GM18870 (cell line): ENCODE data around the gene POU2AF1.

Experiments used
- ATAC-seq: cut with Tn5 transposase; IDR thresholded peaks from one replicate; pipeline ENCODE4 v1.9.1; 2021; ENCODE audit warnings: moderate library complexity; ENCODE audit not compliant: unreplicated experiment

Gene POU2AF1

DNA sequence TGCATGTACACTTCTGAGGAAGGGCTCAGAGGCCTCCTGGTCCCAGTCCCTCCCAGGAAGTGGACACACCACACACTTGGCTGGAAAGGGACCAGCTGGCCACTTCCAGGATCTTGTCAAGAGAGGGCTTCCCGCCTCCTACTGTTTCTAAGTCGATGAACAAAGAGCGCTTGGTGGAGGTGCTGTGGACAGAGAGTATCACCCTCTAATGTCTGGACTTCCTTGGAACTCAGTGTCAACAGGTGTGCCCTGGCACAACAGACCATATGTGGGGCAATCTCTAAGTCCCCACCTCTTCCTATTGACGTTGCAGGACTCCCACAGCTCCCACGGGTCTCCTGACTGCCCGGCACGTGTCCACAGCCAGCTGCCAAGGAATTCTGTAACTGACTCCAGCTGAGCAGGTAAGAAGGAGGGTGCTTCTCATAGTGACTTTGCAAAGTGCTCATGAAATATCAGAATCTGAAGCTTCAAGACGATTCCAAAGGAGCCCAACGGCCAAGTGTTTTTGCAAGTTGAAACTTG is 16.1 kb downstream of the POU2AF1 start:
- no peak for ATAC-seq

DNA sequence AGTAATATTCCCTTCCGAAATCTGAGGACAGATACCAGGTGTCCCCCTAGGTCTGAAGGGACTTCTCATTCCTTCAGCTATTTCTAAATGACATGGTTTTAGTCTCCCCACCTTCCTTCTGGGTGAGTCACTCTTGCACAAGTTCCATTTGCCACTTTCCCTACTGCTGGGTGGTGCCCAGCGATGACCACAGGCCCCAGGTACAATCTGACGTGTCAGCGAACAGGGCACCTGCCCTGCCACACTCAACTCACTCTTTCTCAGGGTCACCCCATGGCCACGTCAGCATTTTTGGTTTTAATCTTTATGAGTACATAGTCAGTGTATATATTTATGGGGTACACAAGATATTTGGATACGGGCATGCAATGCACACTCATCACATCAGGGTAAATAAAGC is 17.2 kb downstream of the POU2AF1 start:
- ATAC-seq = no peak

DNA sequence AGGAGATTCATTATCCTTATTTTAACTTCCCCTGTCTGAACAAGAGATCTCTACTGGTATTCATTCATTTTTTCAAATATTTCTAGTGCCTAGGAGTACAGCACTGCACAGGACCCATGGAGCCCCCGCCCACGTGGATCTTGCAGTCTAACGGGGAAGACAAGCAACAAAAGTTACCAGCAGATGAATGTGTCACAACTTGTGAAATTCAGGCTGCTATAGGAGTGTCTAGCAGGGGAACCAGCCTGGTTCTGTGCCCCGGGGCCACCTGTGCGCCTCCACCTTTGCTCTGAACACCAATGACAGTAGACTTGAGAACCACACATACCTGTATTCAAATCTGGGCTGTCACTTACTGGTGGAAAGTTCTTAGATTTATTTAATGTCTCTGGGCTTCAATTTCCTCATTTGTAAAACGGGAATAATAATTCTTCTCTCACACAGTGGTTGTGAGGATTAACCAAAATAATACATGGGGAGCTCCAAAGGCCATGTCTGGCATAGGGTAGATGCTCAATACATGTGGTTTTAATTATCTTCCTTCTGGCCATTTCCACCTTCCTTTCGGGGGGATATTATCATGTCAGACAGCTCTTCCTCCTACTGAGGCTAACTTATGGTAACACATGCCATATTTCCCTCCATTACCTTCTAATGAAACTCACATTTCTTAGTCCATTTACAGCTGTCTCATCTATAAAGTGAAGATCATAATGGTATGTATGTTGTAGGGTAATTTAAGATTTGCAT is 17.8 kb downstream of the POU2AF1 start:
- ATAC-seq = no peak

DNA sequence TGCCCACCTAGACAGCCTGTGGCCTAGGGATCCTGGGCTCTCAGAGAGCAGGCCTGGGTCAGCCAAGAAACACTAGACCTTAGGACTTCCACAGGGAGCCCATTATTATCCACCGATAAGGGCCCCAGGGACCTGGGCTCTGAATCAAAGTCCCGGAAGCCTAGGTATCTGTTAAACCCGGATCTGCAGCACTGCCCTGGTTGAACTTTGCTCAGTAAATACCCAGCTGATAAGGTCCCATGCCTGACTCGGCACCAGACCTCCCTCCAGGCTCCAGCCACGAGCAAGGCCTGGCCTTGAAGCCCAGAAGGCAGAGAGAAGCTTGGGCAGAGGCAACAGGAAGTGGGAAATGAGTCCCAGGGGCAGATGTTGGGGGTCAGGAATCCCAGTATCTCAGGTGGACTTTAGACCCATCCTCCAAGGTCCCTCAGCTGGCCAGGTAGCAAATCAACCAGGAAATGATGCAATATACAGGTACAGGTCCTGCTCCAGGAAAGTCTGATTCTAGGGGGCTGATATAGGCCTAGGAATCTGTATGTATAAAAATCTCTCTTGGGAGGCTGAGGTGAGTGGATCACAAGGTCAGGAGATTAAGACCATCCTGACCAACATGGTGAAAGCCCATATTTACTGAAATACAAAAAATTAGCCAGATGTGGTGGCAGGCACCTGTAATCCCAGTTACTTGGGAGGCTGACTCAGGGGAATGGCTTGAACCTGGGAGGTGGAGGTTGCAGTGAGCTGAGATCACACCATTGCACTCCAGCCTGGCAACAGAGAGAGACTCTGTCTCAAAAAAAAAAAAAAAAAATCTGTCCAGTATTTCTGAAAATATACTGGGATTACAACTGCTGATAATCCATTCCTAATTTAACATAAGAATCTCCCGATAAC is 18.7 kb downstream of the POU2AF1 start:
- no peak for ATAC-seq

DNA sequence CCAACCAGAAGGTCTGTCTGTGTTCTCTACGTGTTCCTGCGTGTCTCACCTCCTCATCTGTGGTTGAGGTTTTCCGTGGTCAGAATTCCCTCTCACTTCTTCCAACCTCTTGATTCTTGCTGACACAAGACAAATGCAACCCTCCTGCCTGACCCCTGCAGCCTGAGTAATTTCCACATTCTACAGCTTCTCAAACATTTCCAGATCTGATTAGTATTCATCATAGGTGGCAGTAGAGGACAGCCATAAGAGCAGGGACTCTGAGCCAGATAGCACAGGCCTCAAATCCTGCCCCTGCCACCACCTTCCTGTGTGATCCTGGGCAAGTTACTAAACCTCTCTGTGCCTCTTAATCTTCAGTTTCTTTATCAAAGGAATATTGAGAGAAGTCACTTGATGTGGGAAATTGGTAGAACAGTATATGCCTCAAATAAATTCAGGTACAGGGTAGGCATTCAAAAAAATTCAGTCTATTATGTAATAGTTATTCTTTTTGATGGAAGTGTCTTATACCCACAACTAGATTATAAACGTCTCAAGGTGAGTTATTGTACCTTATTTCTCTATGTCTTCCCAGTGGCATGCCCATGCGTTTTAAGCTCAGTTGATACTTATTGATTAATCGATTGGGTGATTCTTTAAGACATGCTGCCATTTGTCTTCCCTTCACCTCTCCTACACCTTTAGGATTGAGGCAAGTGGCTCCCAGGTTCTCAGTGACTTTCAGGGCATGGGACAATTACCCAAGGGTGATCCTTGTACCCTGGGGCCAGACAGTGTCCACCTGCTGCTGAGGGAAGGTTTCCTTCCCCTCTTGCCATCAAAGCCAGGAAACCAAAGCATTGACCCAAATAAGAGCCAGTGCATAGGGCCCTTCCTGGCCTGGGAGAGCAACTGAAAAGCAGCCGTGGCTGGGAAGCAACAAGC is 19.6 kb downstream of the POU2AF1 start:
- no peak for ATAC-seq

DNA sequence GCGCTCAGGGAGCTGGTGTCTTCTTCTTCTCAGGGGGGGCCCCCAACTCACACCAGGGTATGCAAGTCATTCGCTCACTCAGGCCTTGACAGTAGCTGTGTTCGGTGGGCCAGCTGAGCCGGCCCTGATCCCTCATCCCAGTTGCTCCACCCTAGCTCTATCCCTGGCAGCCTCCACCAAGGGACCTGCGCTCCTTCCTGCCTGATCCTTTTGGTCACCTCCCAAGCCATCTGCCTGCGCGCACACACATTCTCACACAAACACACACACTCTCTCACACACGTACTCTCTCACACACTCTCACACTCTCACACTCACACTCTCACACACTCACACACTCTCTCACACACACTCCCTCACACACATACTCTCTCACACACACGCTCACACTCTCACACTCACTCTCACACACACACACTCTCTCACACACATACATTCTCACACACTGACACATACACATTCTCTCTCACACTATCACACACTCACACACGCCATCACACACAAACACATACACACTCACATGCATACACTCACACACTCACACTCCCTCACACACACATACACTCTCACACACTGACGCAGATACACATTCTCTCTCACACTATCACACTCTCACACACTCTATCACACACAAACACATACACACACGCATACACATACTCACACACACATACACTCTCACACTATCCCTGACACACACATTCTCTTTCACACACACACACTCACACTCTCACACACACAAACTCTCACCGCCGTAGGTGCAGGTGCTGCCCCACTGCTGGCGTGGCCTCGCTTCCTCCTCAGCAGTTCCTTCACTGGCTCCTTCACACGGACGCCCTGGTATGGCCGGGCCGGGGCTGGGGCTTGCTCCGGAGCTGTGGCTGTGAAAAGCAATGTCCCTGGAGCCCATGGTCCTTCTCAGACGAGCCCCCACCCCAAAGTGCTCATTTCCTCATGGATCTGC is 20.8 kb downstream of the POU2AF1 start:
- ATAC-seq = no peak

DNA sequence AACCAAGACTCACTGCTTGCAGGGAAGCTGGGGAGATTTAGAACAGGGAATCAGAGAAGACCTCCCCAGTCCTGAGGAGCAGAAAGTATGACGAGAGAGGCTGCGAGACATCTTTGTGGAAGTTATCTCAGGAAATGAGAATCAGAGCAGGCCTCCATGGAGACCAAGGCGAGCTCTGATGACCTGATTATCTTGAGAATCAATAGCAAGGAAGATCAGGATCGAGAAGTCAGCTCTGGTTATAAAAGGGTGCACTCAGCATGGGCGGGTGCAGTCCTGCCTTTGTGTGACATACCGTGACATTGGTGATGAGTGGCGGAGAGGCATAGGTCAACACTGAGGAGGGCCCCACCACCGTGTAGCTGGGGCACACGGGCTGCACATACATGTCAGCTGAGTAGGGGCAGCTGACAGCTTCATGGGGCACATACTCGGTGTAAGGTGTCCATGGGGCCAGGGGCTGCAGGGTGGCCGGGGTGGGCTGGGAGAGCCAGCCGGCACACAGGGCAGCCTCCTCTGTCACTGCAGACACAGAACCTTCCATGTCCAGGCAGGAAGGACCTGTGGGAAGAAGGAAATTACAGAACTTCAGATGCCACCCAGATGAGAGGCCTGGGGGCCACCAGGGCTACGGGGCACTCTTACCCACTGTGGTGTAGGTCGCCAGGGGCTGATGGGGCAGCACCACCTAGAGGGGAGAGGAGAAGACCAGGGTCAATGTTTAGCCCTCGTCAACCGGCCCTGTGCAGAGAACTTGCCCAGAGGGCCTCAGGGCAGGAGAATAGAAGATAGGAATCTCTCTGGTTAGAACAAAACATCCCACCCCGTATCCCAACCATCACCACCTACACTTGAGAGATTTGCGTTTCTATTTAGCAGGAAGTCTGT is 21.7 kb downstream of the POU2AF1 start:
- no peak for ATAC-seq

DNA sequence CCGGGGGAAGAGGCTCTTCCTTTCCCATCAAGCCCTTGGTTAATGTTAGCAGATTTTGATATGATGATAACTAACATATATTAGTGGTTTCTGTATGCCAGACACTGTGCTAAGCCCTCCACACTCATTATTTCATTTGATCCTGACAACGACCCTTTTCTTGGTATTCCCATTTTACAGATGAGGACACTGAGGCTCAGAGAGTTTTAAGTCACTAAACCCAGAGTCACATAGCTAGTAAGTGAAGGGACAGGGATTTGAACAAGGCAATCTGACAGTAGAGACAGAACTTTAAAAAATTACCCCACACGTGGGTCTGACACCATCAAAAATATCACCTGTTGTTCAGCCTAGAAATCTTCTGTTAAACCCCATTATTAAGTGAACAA is 22.4 kb downstream of the POU2AF1 start:
- ATAC-seq = no peak

DNA sequence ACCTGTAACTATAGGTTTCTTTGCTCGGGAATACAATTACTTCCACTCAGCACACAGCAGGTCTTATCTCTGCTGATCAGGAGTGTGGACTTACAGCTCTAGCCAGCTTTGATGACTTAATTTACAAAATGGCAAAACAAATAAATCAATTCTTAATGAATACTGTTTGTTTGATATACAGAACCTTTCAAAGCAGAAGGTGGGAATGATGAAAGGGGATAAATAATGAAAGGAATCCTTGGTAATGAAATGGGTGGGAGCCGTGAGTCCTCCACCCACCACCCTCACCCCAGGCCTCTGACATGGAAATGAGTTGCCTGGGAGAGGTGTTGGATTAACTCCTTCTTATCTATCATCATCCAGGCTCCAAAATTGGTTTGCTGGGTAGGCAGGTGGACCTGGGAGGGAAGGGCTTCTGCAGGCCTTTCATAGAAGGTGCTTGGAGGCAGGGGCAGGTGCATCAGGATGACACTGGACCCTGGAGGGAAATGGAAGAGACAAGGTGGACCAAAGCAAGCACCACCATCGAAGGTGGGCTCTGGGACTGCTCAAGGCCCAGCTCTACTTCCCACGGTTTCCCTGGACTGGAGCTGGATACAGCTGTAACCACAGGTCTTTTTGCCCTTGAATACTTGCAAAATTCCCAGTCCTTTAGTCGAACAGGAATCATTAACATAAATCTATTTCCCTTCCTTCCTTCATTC is 23.0 kb downstream of the POU2AF1 start:
- no peak for ATAC-seq

DNA sequence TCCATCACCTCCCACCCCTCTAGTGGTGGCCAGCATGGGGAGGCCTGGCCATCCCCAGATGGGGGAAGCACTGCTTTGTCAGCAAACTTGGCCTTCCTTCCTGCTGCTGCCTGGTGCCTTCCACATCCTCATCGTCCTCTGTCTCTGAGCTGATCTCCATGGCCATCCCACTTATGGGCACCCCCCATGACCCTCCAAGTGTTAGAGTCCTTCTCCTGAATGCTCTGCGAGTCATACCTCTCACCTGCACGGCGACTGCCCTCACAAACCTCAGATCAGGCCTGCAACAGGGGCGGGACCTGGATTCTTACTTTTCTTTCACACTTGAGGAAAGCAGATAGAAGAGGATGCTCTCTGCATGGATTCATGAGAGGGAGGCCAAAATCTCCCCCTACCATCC is 24.0 kb downstream of the POU2AF1 start:
- ATAC-seq = no peak

DNA sequence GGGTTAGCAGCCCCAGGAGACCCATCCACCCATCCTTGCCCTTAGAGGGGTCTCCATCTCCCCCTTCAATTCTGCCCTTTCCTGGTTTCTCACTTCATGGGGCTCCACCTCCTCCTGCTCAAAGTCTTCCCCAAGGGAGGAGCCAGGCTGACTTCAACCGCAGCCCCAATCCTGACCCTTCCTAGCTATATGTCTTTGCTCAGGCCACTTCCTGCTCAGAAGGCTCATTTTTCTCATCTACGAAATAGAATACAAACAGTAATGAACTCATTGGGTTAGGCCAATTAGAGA is 24.5 kb downstream of the POU2AF1 start:
- no peak for ATAC-seq

DNA sequence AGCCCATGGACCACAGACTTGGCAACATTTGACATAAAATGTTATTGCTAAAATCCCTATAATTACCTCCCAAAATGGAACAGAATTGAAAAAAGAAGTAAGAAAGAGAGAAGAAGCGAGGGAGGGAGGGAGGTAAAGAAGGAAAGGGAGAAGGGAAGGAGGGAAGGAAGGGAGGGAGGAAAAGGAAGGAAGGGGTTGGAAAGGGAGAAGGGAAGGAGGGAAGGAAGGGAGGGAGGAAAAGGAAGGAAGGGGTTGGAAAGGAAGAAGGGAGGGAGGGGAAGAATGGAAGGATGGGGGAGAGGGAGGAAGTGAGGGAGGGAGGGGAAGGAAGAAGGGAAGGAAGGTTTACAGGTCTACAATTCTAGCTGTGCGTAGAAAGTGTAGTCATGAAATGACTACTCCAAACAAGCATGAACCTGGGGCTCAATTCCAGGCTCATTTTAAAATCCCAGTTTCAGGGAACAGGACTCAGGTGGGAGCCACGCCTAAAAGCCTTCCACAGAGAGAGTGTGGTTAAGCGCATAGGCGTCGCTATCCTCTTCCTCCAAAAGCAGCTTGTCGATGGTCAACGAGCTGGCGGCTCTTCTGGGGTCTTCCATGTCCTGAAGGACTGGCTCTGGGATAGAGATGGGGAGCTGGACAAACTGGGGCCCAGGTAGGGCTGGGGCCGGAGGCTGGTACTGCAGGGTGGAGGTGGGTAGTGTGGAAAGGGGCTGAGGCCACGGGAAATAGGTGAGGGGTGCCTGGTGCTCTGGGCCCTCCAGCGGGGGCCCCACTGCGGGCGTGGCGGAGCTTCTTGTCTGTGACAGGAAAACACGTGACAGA is 25.1 kb downstream of the POU2AF1 start:
- no peak for ATAC-seq

DNA sequence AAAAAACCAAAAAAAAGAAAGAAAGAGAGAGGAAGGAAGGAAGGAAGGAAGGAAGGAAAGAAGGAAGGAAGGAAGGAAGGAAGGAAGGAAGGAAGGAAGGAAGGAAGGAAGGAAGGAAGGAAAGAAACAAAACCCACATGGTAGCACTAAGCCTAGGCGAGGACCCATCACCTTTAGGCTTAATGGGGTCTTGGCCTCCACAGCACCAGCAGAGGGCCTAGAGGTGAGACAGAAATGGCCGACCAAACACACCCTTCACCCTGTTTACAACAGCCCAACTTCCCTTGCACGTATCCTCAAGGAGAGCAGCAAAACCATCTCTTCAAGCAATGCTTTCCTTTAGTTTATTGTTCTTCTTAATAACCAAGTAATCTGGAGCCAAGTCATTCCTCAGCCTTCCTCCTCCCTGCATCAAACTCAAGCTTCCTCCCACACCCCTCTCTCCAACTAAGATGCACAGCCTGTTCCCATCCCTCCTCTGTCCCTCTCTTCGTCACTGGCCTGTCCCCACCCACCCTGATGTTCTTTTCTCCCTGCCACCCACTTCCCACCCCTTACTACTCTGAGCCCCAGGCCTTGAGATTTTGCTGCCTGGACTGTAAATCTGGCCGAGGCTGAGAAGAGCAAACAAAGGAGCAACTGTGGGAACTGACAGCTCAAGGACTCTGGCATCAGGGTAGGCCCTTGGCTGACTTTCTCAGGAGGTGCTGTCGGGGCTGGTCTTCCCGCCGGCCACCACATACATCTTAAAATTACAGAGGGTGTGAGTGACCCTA is 26.0 kb downstream of the POU2AF1 start:
- ATAC-seq = no peak

DNA sequence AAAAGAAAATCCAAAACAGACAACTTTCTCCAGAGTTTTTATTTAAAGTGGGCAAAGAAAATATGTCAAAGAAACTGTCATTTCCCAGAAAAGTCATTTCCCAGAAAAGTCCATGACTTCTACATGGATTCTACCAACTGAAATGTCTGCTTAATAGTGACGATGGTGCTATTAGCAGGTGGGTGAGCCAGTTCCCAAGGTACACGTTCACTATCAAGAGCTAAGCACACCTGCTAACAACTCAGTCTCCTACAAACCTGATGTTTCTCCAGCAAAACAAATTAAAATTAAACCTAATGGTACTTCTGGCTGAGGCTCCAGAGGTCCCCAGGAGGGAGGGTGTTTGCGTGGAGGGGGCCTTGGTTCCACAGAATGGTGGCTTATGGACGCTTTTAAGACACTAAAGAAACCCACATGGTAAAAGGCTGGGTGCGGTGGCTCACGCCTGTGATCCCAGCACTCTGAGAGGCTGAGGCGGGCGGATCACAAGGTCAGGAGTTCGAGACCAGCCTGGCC is 26.8 kb downstream of the POU2AF1 start:
- ATAC-seq = no peak

DNA sequence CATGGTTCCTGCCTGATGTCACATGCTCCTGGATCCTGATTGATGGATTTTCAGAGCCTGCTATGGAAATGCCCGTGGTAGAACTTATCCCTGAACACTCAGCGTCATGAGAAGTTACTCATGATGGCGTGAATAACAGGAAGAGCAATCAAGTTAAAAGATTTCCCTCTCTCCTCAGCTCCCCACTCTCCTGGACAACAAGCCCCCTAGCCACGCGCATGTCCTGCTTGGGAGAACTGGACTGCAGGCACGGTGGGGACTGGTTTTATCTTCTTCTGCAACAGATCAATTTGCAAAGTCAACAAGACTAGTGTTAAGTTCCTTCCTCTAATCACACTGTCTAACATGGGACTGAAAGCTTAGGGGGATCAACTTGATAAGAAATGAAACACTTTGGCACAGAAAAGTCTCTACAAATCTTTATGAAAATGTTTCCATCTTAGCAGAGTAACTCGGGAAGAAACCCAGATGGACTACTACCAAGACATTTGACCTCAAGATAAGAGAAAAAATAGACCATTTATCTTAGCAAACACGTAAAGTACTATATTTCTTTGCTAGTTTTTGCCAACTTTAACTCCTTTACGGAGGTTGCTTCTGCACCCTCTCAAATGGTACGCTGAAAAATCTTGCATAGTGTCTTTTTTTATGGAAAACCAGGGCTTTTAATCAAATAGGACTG is 27.6 kb downstream of the POU2AF1 start:
- ATAC-seq = no peak

DNA sequence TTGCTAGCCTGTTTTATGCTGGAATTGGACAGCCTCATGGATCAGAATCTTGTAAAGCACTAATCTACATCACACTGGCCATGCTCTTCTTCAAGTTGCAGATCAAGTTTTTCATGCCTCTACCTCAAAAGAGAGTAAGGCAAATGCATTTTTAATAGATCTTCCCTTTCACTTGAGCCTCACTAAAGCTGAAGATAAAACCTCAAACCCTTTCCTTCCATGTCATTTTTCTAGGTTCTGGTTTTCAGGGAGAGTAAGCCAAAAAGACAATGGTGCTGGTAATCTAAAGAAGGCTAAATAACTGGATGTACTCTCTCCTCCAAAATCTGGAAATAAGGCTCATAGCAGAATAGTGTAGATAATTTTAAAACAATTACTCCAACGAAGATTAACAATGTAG is 28.3 kb downstream of the POU2AF1 start:
- ATAC-seq = no peak
